Memory B cell (primary cell): ENCODE data around the gene RLN2.
"Not testable (repeated sequence)": the region's sequence is repeated elsewhere in the genome, so short reads cannot be mapped to it uniquely, and the experiment has no call there.

Experiments
- ATAC-seq: fragments of 150-1000 bp; cut with Tn5 transposase; 2 replicates; pipeline ENCODE4 v1.10.0; 2021; ENCODE audit warnings: low read depth, mild to moderate bottlenecking, moderate library complexity
- DNase-seq, 2 donors: peaks; one replicate each; pipeline ENCODE4 v3.0.0; 2022; ENCODE audit warnings: low spot score in 2 of 2
- H3K27ac Mint-ChIP-seq: one replicate; pipeline ENCODE4 v1.8.0; 2022; ENCODE audit warnings: mild to moderate bottlenecking, moderate library complexity, mixed read lengths
- H3K27me3 Mint-ChIP-seq: one replicate; pipeline ENCODE4 v1.8.0; 2022; ENCODE audit warnings: mixed read lengths
- H3K36me3 Mint-ChIP-seq: one replicate; pipeline ENCODE4 v1.8.0; 2022; ENCODE audit warnings: mild to moderate bottlenecking, mixed read lengths
- H3K4me1 Mint-ChIP-seq: one replicate; pipeline ENCODE4 v1.8.0; 2022; ENCODE audit warnings: mixed read lengths
- H3K4me3 Mint-ChIP-seq: one replicate; pipeline ENCODE4 v1.8.0; 2022; ENCODE audit warnings: mild to moderate bottlenecking, moderate library complexity, mixed read lengths
- H3K9me3 Mint-ChIP-seq: one replicate; pipeline ENCODE4 v1.8.0; 2022; ENCODE audit warnings: mixed read lengths

Gene RLN2

GRCh38 chr9:5303840-5304795 lies at the start of gene RLN2:
TSS of gene RLN2 (minus strand) at chr9:5304716. CDS start at chr9:5304580, 136 bp downstream.
- DNase-seq, result peak; percentile 4 to 18
- peak within 1 kb of the TSS; percentile 11 for H3K27ac Mint-ChIP-seq
- ATAC-seq, result peak; percentile 99
- H3K4me1 Mint-ChIP-seq, H3K27me3 Mint-ChIP-seq, H3K36me3 Mint-ChIP-seq, H3K9me3 Mint-ChIP-seq: not testable (repeated sequence)
- peak within 1 kb of the TSS; percentile 72 for H3K4me3 Mint-ChIP-seq

- H3K36me3 Mint-ChIP-seq, result peaks cover 15% of the 10 kb centered on the region
- ATAC-seq, result no peak
Measured at GRCh38 chr9:5354184-5354583, 49.7 kb upstream of the RLN2 start.

GRCh38 chr9:5352637-5353248 lies 48.2 kb upstream of the RLN2 start:
- DNase-seq (no peak), ATAC-seq (no peak)
- Mint-ChIP-seq H3K4me3 (no peak overlapping the region), H3K36me3 (peaks cover 12% of the 10 kb centered on the region), H3K27ac (no peak overlapping the region), H3K9me3 (peaks cover 4% of the 10 kb centered on the region), H3K27me3 (no peaks in the 10 kb centered on the region), H3K4me1 (peaks cover 4% of the 10 kb centered on the region)

More at GRCh38 chr9:5354184-5354583, 49.7 kb upstream of the RLN2 start:
- no peak for DNase-seq
- no peak overlapping the region for H3K4me3 Mint-ChIP-seq
- H3K27ac Mint-ChIP-seq, result no peak overlapping the region
- peaks cover 4% of the 10 kb centered on the region for H3K4me1 Mint-ChIP-seq
- no peaks in the 10 kb centered on the region for H3K27me3 Mint-ChIP-seq
- peaks cover 3% of the 10 kb centered on the region for H3K9me3 Mint-ChIP-seq

- DNase-seq, result peak; percentile 20 to 35
- not testable (repeated sequence) for H3K4me1 Mint-ChIP-seq, H3K36me3 Mint-ChIP-seq, H3K9me3 Mint-ChIP-seq, H3K27me3 Mint-ChIP-seq
- peak; percentile 98 for ATAC-seq
- H3K27ac Mint-ChIP-seq, result peak within 1 kb of the TSS; percentile 42
- H3K4me3 Mint-ChIP-seq, result peak within 1 kb of the TSS; percentile 71
Measured at GRCh38 chr9:5338992-5339981, 34.8 kb upstream of the RLN2 start, which contains the start of gene RLN1. TSS of gene RLN1 (minus strand) at chr9:5339876. CDS start at chr9:5339746, 130 bp downstream.

GRCh38 chr9:5336688-5337087 lies 32.2 kb upstream of the RLN2 start:
- no peak for DNase-seq
- H3K36me3 Mint-ChIP-seq, result peaks cover 1% of the 10 kb centered on the region
- ATAC-seq, result peak; percentile 22
- H3K27ac Mint-ChIP-seq, result no peak overlapping the region
- H3K4me3 Mint-ChIP-seq, result no peak overlapping the region
- no peaks in the 10 kb centered on the region for H3K27me3 Mint-ChIP-seq
- H3K9me3 Mint-ChIP-seq, result no peaks in the 10 kb centered on the region
- H3K4me1 Mint-ChIP-seq, result peaks cover 4% of the 10 kb centered on the region

GRCh38 chr9:5331276-5331675 lies 26.8 kb upstream of the RLN2 start:
- H3K36me3 Mint-ChIP-seq, result peaks cover 30% of the 10 kb centered on the region
- DNase-seq, H3K27ac Mint-ChIP-seq, H3K4me1 Mint-ChIP-seq, H3K4me3 Mint-ChIP-seq, ATAC-seq, H3K27me3 Mint-ChIP-seq, H3K9me3 Mint-ChIP-seq: not testable (repeated sequence)

GRCh38 chr9:5326893-5327548 lies 22.5 kb upstream of the RLN2 start:
- DNase-seq (no peak), ATAC-seq (no peak)
- no peak overlapping the region for H3K27ac Mint-ChIP-seq
- H3K36me3 Mint-ChIP-seq, result peaks cover 32% of the 10 kb centered on the region
- H3K9me3 Mint-ChIP-seq, result no peaks in the 10 kb centered on the region
- H3K27me3 Mint-ChIP-seq, result no peaks in the 10 kb centered on the region
- H3K4me3 Mint-ChIP-seq, result no peak overlapping the region
- no peaks in the 10 kb centered on the region for H3K4me1 Mint-ChIP-seq

GRCh38 chr9:5326187-5326586 lies 21.7 kb upstream of the RLN2 start:
- Mint-ChIP-seq H3K4me1 (peaks cover 3% of the 10 kb centered on the region), H3K9me3 (no peaks in the 10 kb centered on the region), H3K27ac (no peak overlapping the region), H3K27me3 (no peaks in the 10 kb centered on the region), H3K36me3 (peaks cover 31% of the 10 kb centered on the region), H3K4me3 (no peak overlapping the region)
- ATAC-seq (no peak), DNase-seq (no peak)

GRCh38 chr9:5321601-5322000 lies 17.1 kb upstream of the RLN2 start:
- not testable (repeated sequence) for H3K4me3 Mint-ChIP-seq, H3K27me3 Mint-ChIP-seq, H3K9me3 Mint-ChIP-seq, DNase-seq, ATAC-seq, H3K4me1 Mint-ChIP-seq, H3K27ac Mint-ChIP-seq
- H3K36me3 Mint-ChIP-seq, result peaks cover 11% of the 10 kb centered on the region

- H3K4me3 Mint-ChIP-seq, result no peak overlapping the region
- H3K9me3 Mint-ChIP-seq, result peaks cover 3% of the 10 kb centered on the region
- no peak for ATAC-seq
- H3K27me3 Mint-ChIP-seq, result peaks cover 1% of the 10 kb centered on the region
- peaks cover 3% of the 10 kb centered on the region for H3K4me1 Mint-ChIP-seq
- H3K27ac Mint-ChIP-seq, result no peak overlapping the region
- peaks cover 12% of the 10 kb centered on the region for H3K36me3 Mint-ChIP-seq
- DNase-seq, result no peak
Measured at GRCh38 chr9:5321058-5321457, 16.5 kb upstream of the RLN2 start.

- peaks cover 24% of the 10 kb centered on the region for H3K36me3 Mint-ChIP-seq
Measured at GRCh38 chr9:5316406-5316805, 11.9 kb upstream of the RLN2 start.

GRCh38 chr9:5315187-5315923 lies 10.8 kb upstream of the RLN2 start:
- DNase-seq, result no peak
- Mint-ChIP-seq H3K27me3 (peaks cover 3% of the 10 kb centered on the region), H3K27ac (no peak overlapping the region), H3K36me3 (peaks cover 24% of the 10 kb centered on the region), H3K9me3 (peaks cover 8% of the 10 kb centered on the region), H3K4me3 (no peak overlapping the region), H3K4me1 (peaks cover 2% of the 10 kb centered on the region)
- ATAC-seq, result no peak

More at GRCh38 chr9:5316406-5316805, 11.9 kb upstream of the RLN2 start:
- DNase-seq, H3K9me3 Mint-ChIP-seq, H3K4me3 Mint-ChIP-seq, H3K27me3 Mint-ChIP-seq, H3K4me1 Mint-ChIP-seq, ATAC-seq, H3K27ac Mint-ChIP-seq: not testable (repeated sequence)
